ENCODE data around the gene USP40.

Gene USP40

DNA sequence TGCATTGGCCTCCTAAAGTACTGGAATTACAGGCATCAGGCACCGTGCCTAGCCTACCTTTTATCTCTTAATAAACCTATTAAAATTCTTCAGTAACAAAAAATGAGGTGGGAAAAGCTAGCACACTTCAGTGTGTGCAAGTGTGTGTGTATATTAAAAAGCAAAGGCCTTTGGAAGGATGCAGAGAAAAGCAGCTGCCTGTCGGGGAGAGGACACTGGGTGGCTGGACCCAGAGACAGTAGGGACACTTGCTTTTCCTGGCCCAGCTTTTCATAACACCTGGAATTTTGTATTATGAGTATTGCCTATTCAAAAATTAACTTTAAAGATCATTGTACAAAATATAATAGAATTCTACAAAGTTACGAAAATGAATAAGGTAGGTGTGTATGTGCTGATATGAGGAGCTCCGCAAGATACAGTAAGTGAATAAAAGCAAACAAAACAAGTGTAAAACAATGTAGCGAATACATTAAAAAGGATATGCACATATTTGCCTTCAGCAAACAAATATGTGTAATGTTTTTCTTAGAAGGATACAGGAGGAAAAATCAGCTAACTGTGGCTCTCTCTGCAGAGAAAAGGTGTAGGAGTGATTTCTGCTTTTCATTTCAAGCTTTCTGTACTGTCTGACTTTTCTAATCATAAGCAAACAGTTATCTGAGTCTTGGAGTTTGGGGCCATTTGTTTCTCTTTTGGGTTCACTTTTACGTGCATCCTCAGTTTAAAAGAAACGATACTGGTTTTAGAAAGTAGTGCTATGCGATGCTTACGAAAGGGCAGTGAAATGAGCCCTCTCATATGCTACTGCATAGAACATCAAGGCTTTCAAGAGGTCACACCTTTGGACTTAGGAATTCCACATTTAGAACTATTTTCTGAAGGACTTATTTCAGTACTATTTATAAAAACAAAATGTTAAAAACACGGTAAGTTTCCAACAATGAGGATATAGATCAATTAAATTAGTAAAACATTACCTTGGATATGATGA is 70.8 kb downstream of the USP40 start:
- no peak for DNase-seq

- no peak for DNase-seq
Measured at GRCh38 chr2:233492751-233493150, 73.8 kb downstream of the USP40 start.

DNA sequence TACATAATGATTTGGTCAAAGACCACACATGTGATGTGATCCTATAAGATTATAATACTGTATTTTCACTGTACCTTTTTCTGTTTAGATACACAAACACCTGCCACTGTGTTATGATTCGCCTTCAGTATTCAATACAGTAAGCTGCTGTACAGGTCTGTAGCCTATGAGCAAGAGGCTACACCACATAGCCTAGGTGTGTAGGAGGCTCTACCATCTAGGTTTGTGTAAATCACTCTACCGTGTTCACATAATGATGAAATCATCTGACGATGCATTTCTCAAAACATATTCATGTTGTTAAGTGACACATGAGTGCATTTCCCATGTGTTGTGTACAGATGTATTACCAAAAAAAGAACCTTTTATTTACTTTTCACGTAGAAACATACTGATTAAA is 74.5 kb downstream of the USP40 start:
- DNase-seq = no peak

DNA sequence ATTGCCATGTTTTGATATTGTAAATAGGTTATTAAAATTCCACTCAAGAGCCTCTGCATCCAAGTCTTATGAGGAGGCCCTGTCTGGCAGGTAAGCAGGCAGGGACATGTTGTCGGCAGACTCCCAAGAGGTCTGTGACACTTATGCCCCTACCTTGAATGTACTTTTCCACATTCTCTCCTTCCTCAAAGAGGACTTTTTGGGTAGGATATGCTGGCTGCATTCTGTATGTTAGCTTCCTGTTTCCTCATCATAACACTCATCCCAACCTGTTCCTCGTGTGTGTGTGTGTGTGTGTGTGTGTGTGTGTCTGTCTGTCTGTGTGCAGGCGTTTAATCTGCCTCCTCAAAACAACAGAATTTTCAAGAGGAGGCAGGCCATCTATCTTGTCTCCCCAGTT is 75.3 kb downstream of the USP40 start:
- no peak for DNase-seq

DNA sequence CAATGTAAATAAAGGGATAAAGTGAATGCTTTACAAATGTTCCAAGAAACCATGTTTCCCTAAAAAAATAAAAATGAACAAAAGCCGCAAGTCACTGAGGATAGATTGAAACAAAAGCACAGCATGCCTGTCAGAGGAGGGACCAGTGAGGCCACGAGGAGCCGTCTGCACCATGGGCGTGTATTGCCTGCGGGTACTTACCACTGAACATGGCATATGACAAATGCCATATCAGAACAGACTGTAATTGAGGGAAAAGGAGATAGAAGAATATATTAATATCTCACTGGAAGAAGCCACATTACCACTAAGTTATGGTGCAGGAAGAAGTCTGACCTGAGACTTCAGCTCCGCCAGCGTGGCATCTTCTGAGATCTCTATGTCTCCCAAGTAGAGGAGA is 75.8 kb downstream of the USP40 start:
- no peak for DNase-seq

GRCh38 chr2:233489666-233490065 is 76.9 kb downstream of the USP40 start:
- DNase-seq = no peak

- DNase-seq = no peak
Measured at GRCh38 chr2:233489143-233489542, 77.4 kb downstream of the USP40 start.

DNA sequence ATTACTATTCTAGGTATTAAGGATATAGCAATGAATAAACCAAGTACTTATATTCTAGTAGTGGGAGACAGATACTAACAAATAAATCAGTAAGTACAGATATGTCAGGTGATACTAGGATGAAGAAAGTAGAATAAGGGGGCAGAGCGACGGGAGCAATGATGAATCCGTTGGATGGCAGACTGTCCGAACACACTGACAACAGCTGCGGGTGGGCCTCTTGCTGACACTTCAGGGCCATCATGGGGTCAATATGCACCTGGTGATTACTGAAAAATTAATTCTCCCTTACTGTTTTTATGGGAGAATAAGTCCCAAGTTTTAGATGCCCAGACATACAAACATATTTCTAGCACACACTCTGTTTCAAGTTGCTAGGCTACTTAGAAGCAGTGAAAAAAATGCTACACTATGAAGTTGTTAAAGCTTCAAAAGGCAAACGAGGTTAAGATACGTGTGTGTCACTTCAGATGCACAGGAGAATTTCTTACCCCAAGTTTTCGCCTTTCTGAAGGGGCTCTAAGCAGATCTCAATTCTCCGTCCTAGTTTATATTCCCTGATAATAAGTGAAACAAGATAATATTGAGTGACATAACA is 78.7 kb downstream of the USP40 start:
- no peak for DNase-seq

DNA sequence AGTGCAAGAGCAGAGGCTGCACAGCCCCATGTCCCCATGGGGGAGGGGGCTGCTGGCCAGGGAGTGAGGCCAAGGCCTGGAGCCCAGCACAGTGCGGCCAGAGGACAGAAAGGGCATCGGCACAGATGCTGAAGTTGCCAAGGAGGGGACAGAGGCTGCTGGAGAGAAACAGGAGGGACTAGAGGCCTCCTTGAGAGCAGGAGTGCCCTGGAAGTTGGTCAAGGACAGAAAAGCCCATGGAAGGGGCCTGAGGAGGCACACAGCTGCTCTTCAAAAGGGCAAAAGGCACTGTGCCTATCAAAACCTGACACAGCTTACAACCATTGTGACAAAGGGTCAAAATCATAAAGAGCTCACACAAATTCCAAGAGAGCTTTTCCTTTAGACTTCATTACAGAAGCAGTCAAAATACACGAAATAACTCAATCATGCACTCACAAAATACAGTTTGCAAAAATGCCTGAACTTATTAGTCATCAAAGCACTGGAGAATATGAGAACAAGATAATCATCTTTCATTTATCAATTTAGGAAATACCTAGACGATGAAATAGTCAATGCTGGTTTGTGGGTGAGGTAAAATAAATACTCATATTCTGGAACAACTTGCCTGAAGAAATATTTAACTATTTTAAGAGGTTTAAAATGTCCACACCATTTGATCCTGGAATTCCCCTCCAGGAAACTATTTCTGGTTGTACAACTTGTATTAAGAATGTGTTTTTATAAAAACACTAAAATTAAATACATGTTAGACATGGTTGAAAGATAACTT is 79.6 kb downstream of the USP40 start:
- DNase-seq = no peak

GRCh38 chr2:233486357-233486756 is 80.2 kb downstream of the USP40 start:
- DNase-seq = no peak

DNA sequence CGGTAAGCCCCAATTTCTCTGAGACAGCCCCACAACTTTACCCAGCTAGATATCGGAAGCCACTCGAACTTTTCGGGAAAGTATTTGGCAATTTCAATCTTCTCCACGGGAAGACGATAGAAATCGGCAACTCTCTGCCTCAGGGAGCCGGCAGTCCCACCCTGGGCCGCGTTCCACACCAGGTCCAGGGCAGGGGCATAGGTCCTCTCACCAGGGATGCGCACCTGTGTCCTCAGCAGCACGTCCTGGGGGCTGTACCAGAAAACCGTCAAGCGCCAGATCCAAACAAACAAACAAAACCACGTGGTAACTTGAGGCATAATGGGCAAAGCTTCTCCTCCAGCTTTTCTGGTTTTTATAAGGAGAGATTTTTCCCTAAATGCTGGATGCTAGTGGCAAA is 80.9 kb downstream of the USP40 start:
- no peak for DNase-seq

- DNase-seq = no peak
Measured at GRCh38 chr2:233482616-233483015, 84.0 kb downstream of the USP40 start.

DNA sequence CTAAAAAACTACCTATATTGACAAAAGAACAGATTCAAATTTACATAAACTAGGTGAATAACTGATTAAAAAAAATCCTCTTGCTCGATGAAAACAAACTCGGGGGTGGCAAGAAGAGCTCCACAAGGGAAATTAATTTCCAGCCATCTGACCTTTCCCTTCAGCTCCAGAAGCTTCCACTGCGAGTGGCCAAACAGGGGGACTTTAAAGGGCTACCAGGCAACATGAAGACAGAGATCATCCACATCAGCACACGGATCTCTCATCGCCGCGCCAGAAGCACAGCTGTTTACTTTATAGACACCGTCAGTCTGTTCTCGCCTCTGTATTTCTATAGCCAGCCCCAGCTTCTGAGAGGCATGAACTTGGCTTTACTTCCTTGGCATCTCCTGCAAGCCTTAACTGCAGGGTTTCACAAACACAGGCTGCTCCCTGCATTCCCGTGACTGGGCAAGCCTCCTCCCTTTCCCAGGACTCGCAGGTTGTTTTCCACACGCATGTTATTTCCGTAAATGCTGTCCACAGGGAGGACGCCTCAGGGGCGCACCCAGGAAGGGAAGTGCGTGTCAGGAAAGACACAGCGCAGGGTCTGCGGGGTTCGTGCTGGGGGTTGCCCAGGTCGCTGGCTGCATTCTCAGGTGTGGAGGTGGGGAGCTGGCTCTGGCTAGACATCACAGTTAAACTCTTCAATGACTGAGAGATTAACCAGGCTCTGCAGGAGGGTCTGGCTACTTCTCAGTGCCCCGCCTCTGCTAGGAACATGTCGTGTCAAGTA is 85.0 kb downstream of the USP40 start:
- no peak for DNase-seq

DNA sequence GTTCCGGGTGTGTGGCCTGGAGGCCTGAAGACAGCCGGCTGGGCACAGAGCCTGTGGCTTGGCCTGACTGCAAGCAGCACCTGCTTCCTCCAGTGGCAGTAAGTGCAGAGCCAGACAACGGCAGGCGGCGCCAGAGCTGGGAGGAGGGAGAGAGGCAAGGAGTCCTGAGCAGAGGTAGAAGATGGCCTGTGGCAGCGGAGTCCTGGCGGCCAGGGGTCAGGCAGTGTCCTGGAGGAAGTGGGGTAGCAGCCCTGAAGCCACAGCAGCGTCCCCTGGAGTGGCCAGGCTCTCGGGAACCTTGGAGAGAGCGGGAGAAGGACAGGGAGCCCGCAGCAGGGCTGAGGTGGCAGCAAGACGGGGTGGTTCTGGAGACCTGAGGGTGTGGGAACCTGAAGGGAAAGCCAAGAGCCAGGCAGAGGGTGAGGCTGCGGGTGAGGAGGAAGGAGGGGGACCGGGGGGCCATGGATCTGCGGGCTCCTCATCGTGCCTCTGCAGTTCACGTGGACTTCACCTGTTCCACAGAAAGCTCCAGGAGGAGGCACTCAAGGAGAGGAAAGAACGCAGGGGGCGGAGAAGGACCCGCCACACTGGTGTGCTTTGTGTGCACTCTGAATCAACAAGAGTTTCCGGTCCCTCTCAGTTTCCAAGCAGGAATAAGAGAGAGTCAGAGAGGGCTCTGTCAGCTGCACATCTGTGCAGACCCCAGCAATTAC is 85.9 kb downstream of the USP40 start:
- DNase-seq = peak; percentile 70

GRCh38 chr2:233479616-233480489 is 86.7 kb downstream of the USP40 start:
- DNase-seq = no peak

DNA sequence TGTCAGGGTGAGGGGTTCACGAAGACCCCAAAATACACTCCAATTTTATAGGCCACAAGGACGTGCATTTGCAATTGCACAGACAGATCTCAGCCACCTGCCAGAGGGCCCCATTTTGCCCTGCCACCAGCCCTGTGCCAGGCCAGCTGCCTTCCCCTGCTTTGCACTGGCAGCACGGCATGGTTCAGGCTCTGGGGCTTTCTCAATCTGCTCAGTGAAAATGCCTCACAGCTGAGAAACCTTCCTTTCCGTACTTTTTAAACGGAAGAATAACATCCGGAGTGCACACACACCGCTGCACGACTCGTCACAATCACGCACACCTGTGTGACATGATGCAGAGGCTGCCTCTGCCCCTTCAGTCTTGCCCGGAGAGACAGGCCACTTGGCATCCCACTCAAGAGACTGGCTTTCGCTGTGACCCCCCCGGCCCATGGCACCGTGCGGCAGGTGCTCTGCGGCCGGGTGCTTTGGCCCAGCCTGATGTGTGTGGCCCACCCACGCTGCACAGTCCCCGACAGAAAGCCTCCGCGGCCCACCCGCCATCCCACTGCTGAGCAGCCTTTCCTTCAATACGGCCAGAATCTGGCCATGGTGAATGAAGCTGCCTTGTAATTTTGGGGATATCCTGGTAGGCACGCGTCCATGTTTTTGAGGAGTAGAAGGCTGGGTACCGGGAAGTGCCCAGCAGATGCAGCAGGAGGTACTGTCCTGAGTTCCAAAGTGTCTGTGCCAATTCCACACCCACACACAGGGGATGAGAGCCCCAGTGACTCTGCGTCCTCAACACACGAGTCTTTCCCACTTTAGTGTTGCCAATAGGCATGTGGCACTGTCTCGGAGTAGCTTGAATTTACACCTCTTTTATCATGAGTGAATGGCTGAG is 88.8 kb downstream of the USP40 start:
- DNase-seq = no peak

- DNase-seq = no peak
Measured at GRCh38 chr2:233476651-233477547, 89.7 kb downstream of the USP40 start.

- DNase-seq = no peak
Measured at GRCh38 chr2:233476063-233476410, 90.5 kb downstream of the USP40 start.

All from femur (tissue), 1 donor.